ENCODE measurements around the gene CNPY4.
"Not testable (repeated sequence)": the region's sequence is repeated elsewhere in the genome, so short reads cannot be mapped to it uniquely, and the experiment has no call there.

CNPY4 gene

GRCh38 chr7:100122067-100122466 lies 2.6 kb downstream of the CNPY4 start:
- DNase-seq, result no peak

- DNase-seq, result no peak
Measured at GRCh38 chr7:100122568-100122967, 3.1 kb downstream of the CNPY4 start.

GRCh38 chr7:100124301-100125230 lies 5.1 kb downstream of the CNPY4 start:
- DNase-seq, result no peak

GRCh38 chr7:100126239-100126930 lies 7.0 kb downstream of the CNPY4 start:
- DNase-seq, result no peak

GRCh38 chr7:100126931-100127865 lies 7.8 kb downstream of the CNPY4 start, which contains the start of gene MBLAC1:
Gene MBLAC1, plus strand, starts transcription at chr7:100126967. Its CDS starts 429 bp downstream, at chr7:100127396.
- DNase-seq, result peak; percentile 74 to 86 (median 81)

- no peak for DNase-seq
Measured at GRCh38 chr7:100127866-100128636, 8.6 kb downstream of the CNPY4 start.

- no peak for DNase-seq
Measured at GRCh38 chr7:100128637-100128963, 9.2 kb downstream of the CNPY4 start.

- not testable (repeated sequence) for DNase-seq
Measured at GRCh38 chr7:100130220-100130607, 10.8 kb downstream of the CNPY4 start.

GRCh38 chr7:100130608-100131453 lies 11.4 kb downstream of the CNPY4 start:
- peak; percentile 61 to 69 (median 64) for DNase-seq

GRCh38 chr7:100132126-100132525 lies 12.7 kb downstream of the CNPY4 start:
- no peak for DNase-seq

GRCh38 chr7:100132697-100133151 lies 13.3 kb downstream of the CNPY4 start:
- DNase-seq, result peak; percentile 23 to 38 (median 32)

GRCh38 chr7:100137851-100138760 lies 18.7 kb downstream of the CNPY4 start:
- no peak for DNase-seq

GRCh38 chr7:100141555-100141949 lies 22.1 kb downstream of the CNPY4 start:
- no peak for DNase-seq

- no peak for DNase-seq
Measured at GRCh38 chr7:100142461-100142860, 23.0 kb downstream of the CNPY4 start.

GRCh38 chr7:100146350-100146749 lies 26.9 kb downstream of the CNPY4 start:
- not testable (repeated sequence) for DNase-seq

GRCh38 chr7:100147278-100147677 lies 27.8 kb downstream of the CNPY4 start:
- no peak for DNase-seq

- no peak for DNase-seq
Measured at GRCh38 chr7:100148225-100148558, 28.8 kb downstream of the CNPY4 start.

- peak; percentile 89 to 96 (median 94) for DNase-seq
Measured at GRCh38 chr7:100148559-100149328, 29.3 kb downstream of the CNPY4 start, which contains the start of gene LAMTOR4. Gene LAMTOR4, plus strand, starts transcription at chr7:100148918. Its CDS starts 55 bp downstream, at chr7:100148973.

- DNase-seq, result no peak
Measured at GRCh38 chr7:100152404-100152803, 33.0 kb downstream of the CNPY4 start.
